Lung (tissue), 12 donors: Measurements from ENCODE around the gene TFF2. TPM values are rescaled to one million over a fixed set of nuclear protein-coding genes. Genes with fewer than 3 reads are reported as not detected.

ENCODE experiments used
- ATAC-seq: fragments of 200-7000 bp; cut with Tn5 transposase; one replicate; pipeline ENCODE4 v1.9.1; 2020; ENCODE audit warnings: moderate number of reproducible peaks; ENCODE audit not compliant: insufficient read depth, low FRiP score
- DNase-seq, 3 donors: peaks; one replicate each; pipeline ENCODE4 v3.0.0-alpha.2; 2013 to 2017
- H3K27ac ChIP-seq, 2 donors: one replicate each; pipeline ENCODE4 v1.5.1; 2013; ENCODE audit warnings: mild to moderate bottlenecking in 2 of 2, moderate library complexity in 2 of 2, control low read depth in 1 of 2, inconsistent platforms in 1 of 2, low read depth in 1 of 2, low read length in 1 of 2
- H3K27me3 ChIP-seq, 3 donors: one replicate each; pipeline ENCODE4 v1.5.1; 2013; ENCODE audit warnings: low read length in 2 of 3; ENCODE audit not compliant: control insufficient read depth in 3 of 3, insufficient read depth in 3 of 3
- H3K36me3 ChIP-seq, 4 donors: one replicate each; pipeline ENCODE4 v1.5.1; 2013; ENCODE audit warnings: low read length in 4 of 4, mild to moderate bottlenecking in 1 of 4, moderate library complexity in 1 of 4; ENCODE audit not compliant: control insufficient read depth in 4 of 4, insufficient read depth in 4 of 4
- H3K4me1 ChIP-seq, 5 donors: one replicate each; pipeline ENCODE4 v1.5.1; 2013; ENCODE audit warnings: low read length in 5 of 5, mild to moderate bottlenecking in 2 of 5, moderate library complexity in 1 of 5; ENCODE audit not compliant: control insufficient read depth in 5 of 5, insufficient read depth in 5 of 5
- H3K4me3 ChIP-seq: one replicate; pipeline ENCODE4 v1.5.1; 2013; ENCODE audit warnings: mild to moderate bottlenecking, control low read depth, moderate library complexity
- H3K9ac ChIP-seq, 2 donors: one replicate each; pipeline ENCODE4 v1.5.1; 2013; ENCODE audit warnings: low read length in 2 of 2, control low read depth in 1 of 2; ENCODE audit not compliant: insufficient read depth in 1 of 2
- H3K9me3 ChIP-seq, 4 donors: one replicate each; pipeline ENCODE4 v1.5.1; 2013; ENCODE audit warnings: low read length in 3 of 4, mild to moderate bottlenecking in 1 of 4, moderate library complexity in 1 of 4; ENCODE audit not compliant: control insufficient read depth in 4 of 4, insufficient read depth in 3 of 4
- whole genome bisulfite sequencing, 2 donors: extraction: QIAGEN DNeasy Blood & Tissue Kit; methylation state at CpG; one replicate each; pipeline ENCODE4 v1.1.7; 2013; 5-methylcytosine and 5-hydroxymethylcytosine counted together
- polyA plus RNA-seq, 2 donors: library from polyadenylated mRNA; stranded (reverse); fragments of 200-250 nt; gene quantifications; one replicate each; pipeline ENCODE4 v1.2.1, GENCODE V29; 2013
- total RNA-seq, 2 donors: library from RNA; depleted of rRNA in 1 of 2; stranded (reverse); fragments of >200 nt in 1 of 2; gene quantifications; one replicate each; pipeline ENCODE4 v1.2.1, GENCODE V29; 2014 to 2021
- TF ChIP-seq, protein P1 (sequence below): IDR thresholded peaks from 2 replicates; pipeline ENCODE4 v1.5.1; 2012; ENCODE audit warnings: mild to moderate bottlenecking; ENCODE audit errors: control extremely low read depth, extremely low read depth
- donor health status: control.
- donor health status: control.
- donor health status: Bipolar disorder and iron deficiency.
- donor health status: healthy.
- donor health status: DM: yes; HTN: yes; CAD: no.

The TFF2 gene
- total and polyA plus RNA-seq, 4 donors: not detected

DNA sequence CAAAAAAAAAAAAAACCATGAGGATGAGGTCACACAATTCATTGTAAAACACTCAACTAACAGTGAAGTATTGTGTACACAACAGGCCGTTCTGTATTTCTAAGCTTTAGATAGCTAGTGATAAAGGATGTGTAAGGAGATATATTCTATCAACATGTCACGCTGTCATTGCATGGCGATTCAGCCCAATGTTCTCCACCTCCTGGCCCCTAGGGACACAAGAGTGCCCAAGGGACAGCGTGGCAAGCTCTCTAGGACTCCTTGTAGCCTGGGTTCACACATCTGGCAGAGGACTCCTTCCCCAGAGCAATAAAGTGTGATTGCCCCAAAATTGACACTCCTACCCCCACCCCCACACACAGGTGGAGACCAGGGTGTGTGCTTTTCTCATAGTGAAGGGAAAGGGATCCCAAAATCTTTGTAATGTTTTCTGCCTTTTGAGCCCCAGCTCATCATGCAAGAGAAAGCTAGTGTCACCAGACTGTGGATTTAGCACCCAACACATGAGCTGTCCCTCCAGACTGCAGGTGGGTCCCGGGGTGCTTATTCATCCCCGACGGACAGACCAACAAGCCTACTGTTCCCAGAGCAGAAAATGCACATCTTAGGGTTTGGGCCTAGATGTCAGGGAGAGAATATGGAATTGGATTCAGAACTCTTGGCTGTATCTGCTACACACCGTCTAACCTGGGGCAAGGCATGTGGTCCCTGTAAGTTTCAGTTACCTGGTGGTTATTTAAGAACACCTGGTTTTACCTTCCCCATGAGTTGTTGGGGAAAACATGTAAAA lies 33.6 kb upstream of the TFF2 start:
- no peak overlapping the region for H3K9ac ChIP-seq
- WGBS, 2 donors: 77 to 86% methylated on average over 8 of the region's 8 CpGs
- ATAC-seq (no peak), DNase-seq (peak in 2 of 3 donors; percentile 13 to 46)
- TF ChIP-seq, protein P1, sequence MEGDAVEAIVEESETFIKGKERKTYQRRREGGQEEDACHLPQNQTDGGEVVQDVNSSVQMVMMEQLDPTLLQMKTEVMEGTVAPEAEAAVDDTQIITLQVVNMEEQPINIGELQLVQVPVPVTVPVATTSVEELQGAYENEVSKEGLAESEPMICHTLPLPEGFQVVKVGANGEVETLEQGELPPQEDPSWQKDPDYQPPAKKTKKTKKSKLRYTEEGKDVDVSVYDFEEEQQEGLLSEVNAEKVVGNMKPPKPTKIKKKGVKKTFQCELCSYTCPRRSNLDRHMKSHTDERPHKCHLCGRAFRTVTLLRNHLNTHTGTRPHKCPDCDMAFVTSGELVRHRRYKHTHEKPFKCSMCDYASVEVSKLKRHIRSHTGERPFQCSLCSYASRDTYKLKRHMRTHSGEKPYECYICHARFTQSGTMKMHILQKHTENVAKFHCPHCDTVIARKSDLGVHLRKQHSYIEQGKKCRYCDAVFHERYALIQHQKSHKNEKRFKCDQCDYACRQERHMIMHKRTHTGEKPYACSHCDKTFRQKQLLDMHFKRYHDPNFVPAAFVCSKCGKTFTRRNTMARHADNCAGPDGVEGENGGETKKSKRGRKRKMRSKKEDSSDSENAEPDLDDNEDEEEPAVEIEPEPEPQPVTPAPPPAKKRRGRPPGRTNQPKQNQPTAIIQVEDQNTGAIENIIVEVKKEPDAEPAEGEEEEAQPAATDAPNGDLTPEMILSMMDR: no peak
- H3K4me1 ChIP-seq: peaks cover 0 to 30% (median 3%) of the 10 kb centered on the region in 5 donors
- H3K27me3 ChIP-seq: no peaks in the 10 kb centered on the region
- H3K36me3 ChIP-seq: no peaks in the 10 kb centered on the region
- H3K4me3 ChIP-seq: no peak overlapping the region
- no peak overlapping the region for H3K27ac ChIP-seq
- peaks cover 0 to 7% (median 1%) of the 10 kb centered on the region in 4 donors for H3K9me3 ChIP-seq

DNA sequence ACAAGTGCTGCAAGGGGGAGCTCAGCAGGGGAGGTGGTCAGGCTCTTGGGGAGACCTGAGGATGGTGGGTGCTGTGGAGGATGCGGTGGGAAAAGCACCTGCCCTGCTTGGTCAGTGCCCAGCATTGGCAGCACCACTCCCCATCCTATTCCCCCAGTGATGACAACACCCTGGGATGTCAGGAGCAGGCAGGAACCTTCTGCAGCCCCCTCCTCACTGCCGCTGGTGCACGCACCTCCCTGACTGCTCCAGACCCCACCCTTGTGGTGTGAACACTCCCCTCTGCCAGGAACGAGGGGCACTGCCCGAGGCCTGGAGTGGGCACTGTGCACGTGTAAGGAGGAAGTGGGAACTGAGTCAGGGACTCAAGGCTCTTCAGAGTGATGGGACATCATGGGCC lies 32.5 kb upstream of the TFF2 start:
- no peak overlapping the region for H3K4me3 ChIP-seq
- H3K9ac ChIP-seq: no peak overlapping the region
- H3K27ac ChIP-seq: no peak overlapping the region
- no peak for ATAC-seq
- H3K27me3 ChIP-seq: no peaks in the 10 kb centered on the region
- WGBS, 2 donors: 80 to 90% methylated on average over 6 of the region's 6 CpGs
- no peaks in the 10 kb centered on the region for H3K36me3 ChIP-seq
- H3K9me3 ChIP-seq: peaks cover 0 to 7% (median 1%) of the 10 kb centered on the region in 4 donors
- TF ChIP-seq, protein P1: no peak
- peaks cover 0 to 20% (median 0%) of the 10 kb centered on the region in 5 donors for H3K4me1 ChIP-seq
- DNase-seq: no peak

DNA sequence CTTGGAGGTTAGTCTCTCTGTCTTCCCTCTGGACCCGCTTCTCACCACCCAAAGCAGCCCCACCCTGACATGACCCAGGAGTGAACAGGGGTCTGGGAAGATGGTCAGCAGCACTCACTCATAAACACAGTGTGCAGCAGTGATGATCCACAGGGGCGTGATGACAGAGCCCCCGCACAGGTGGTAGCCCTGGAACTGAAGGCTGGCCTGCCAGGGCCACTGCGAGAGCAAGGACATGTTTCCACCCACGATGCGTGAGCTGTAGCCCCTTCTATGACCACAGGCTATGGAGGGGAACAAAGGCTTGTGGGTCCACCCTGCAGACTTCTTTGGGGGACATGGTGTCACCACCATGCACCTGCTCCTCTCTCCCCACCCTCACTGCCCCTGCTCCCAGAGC lies 32.1 kb upstream of the TFF2 start:
- DNase-seq (no peak), ATAC-seq (no peak)
- H3K27me3 ChIP-seq: no peaks in the 10 kb centered on the region
- H3K9ac ChIP-seq: no peak overlapping the region
- WGBS, 2 donors: 95 to 97% methylated on average over 6 of the region's 6 CpGs
- no peak overlapping the region for H3K4me3 ChIP-seq
- peaks cover 0 to 16% (median 0%) of the 10 kb centered on the region in 5 donors for H3K4me1 ChIP-seq
- TF ChIP-seq, protein P1: no peak
- H3K9me3 ChIP-seq: peaks cover 0 to 7% (median 1%) of the 10 kb centered on the region in 4 donors
- H3K36me3 ChIP-seq: no peaks in the 10 kb centered on the region
- no peak overlapping the region for H3K27ac ChIP-seq
